Measurements from ENCODE around the gene ANGEL1.

Gene ANGEL1

DNA sequence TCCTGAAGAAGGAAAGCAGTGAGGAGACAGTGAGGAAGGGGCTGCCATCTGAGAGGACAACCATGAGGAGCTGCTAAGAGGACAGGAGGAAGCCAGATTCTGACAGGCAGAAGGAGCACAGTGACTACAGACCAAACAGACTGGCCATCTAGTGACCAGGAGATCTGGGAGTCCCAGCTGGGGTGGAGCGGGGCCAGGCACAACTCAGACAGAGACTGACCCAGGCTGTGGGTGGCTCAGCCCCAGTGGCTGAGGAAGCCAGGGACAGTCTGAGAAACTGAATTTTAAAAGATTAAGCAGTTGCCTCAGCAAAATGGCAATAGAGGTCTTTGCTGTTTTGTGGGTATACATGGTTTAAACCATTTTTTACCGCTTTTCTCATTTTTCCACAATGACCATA, 42.4 kb upstream of the ANGEL1 start:
- Histone ChIP-seq H3F3A (ENCODE audit: insufficient read depth) (no peaks in the 10 kb centered on the region), H4K20me1 (ENCODE audit: low read depth, low read length) (no peaks in the 10 kb centered on the region), H3K36me3 (ENCODE audit: low read length) (no peaks in the 10 kb centered on the region), H3K27me3 (ENCODE audit: low read length) (no peaks in the 10 kb centered on the region; the same call in 1 of the 2 replicates), H3K4me3 (ENCODE audit: insufficient read depth, low read length, poor library complexity, severe bottlenecking) (no peak overlapping the region), H3K9me3 (ENCODE audit: insufficient read depth, low read length) (no peaks in the 10 kb centered on the region), H2AFZ (ENCODE audit: low read depth, low read length, severe bottlenecking) (no peak overlapping the region), H3K4me2 (ENCODE audit: low read depth, low read length, poor library complexity, severe bottlenecking) (no peak overlapping the region), H3K79me2 (ENCODE audit: insufficient read depth, low read length) (no peaks in the 10 kb centered on the region), H3K9me2 (replicated peaks; ENCODE audit: insufficient read depth, low read length) (no peaks in the 10 kb centered on the region), H3K9ac (ENCODE audit: low read length) (no peak overlapping the region), H3K27ac (ENCODE audit: low read depth, low read length) (no peak overlapping the region)
- no peak for TF ChIP-seq EZH2phosphoT487 (conservative IDR thresholded peaks at IDR 0.05; ENCODE audit: low read length)
- TF ChIP-seq, protein P1, sequence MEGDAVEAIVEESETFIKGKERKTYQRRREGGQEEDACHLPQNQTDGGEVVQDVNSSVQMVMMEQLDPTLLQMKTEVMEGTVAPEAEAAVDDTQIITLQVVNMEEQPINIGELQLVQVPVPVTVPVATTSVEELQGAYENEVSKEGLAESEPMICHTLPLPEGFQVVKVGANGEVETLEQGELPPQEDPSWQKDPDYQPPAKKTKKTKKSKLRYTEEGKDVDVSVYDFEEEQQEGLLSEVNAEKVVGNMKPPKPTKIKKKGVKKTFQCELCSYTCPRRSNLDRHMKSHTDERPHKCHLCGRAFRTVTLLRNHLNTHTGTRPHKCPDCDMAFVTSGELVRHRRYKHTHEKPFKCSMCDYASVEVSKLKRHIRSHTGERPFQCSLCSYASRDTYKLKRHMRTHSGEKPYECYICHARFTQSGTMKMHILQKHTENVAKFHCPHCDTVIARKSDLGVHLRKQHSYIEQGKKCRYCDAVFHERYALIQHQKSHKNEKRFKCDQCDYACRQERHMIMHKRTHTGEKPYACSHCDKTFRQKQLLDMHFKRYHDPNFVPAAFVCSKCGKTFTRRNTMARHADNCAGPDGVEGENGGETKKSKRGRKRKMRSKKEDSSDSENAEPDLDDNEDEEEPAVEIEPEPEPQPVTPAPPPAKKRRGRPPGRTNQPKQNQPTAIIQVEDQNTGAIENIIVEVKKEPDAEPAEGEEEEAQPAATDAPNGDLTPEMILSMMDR (IDR thresholded peaks at IDR 0.05; ENCODE audit: insufficient read depth, low read length, poor library complexity, severe bottlenecking), result no peak

DNA sequence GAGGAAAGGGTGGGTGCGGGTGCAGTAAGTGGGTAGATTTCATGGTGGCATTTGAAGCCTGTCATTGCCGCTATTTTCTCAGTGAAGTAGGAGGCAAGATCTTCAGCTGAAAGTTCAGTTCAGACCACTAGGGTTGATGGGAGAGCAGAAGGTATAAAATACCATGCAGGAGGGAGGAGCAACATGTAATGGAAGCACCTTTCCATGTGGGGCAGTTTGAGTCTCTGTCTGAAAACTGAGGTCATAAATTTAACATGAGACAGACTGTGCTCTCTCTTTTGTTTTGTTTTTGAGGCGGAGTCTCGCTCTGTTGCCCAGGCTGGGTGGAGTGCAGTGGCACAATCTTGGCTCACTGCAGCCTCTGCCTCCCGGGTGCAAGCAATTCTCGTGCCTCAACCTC, 36.2 kb upstream of the ANGEL1 start:
- no peaks in the 10 kb centered on the region for H3K9me2 ChIP-seq (replicated peaks; ENCODE audit: insufficient read depth, low read length)
- H3K36me3 ChIP-seq (ENCODE audit: low read length), result no peaks in the 10 kb centered on the region
- TF ChIP-seq, protein P1 (IDR thresholded peaks at IDR 0.05; ENCODE audit: insufficient read depth, low read length, poor library complexity, severe bottlenecking), result no peak
- no peak for TF ChIP-seq EZH2phosphoT487 (conservative IDR thresholded peaks at IDR 0.05; ENCODE audit: low read length)
- H3K4me3 ChIP-seq (ENCODE audit: insufficient read depth, low read length, poor library complexity, severe bottlenecking), result no peak overlapping the region
- no peak overlapping the region for H3K9ac ChIP-seq (ENCODE audit: low read length)
- no peak overlapping the region for H3K4me2 ChIP-seq (ENCODE audit: low read depth, low read length, poor library complexity, severe bottlenecking)
- no peak overlapping the region for H2AFZ ChIP-seq (ENCODE audit: low read depth, low read length, severe bottlenecking)
- H3F3A ChIP-seq (ENCODE audit: insufficient read depth), result no peaks in the 10 kb centered on the region
- no peak overlapping the region for H3K27ac ChIP-seq (ENCODE audit: low read depth, low read length)
- H4K20me1 ChIP-seq (ENCODE audit: low read depth, low read length), result no peaks in the 10 kb centered on the region
- H3K79me2 ChIP-seq (ENCODE audit: insufficient read depth, low read length), result no peaks in the 10 kb centered on the region
- H3K27me3 ChIP-seq (ENCODE audit: low read length), result no peaks in the 10 kb centered on the region
- H3K9me3 ChIP-seq (ENCODE audit: insufficient read depth, low read length), result no peaks in the 10 kb centered on the region

DNA sequence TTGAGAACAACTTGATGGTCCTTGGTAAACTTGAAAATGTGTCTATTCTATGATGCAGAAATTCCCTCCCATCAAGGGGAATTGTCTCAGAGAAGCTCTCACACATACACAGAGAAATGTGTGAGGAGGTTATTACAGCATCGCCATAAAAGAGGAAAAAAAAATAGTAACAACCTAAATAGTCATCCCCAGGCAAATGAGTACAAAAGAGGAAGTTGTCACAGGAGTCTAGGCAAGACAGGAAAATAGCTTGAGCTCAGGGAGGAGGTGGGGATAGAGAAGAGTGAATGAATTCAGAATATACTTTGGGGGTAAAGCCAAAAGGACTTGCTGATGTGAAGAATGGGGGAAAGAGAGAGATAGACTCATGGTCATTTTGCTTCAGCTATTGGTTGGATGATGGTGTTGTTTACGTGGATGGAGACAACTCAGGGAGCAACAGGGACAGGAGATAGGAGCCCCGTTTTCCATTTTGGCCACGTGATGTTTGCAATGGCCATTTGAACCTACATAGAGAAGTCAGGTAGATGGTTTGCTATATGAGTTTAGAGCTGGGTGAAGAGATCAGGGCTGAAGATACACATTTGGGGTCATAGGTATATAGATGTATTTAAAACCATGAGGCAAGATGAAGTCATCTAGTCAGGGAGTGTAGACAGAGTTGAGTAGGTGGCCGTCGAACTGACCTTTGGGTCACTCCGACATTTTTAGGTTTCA, 33.8 kb upstream of the ANGEL1 start:
- TF ChIP-seq EZH2phosphoT487 (conservative IDR thresholded peaks at IDR 0.05; ENCODE audit: low read length), result no peak
- TF ChIP-seq, protein P1 (IDR thresholded peaks at IDR 0.05; ENCODE audit: insufficient read depth, low read length, poor library complexity, severe bottlenecking), result no peak
- no peaks in the 10 kb centered on the region for H3K79me2 ChIP-seq (ENCODE audit: insufficient read depth, low read length)
- H3K27ac ChIP-seq (ENCODE audit: low read depth, low read length), result no peak overlapping the region
- H3K9ac ChIP-seq (ENCODE audit: low read length), result no peak overlapping the region
- H3F3A ChIP-seq (ENCODE audit: insufficient read depth), result no peaks in the 10 kb centered on the region
- H3K4me2 ChIP-seq (ENCODE audit: low read depth, low read length, poor library complexity, severe bottlenecking), result no peak overlapping the region
- H3K9me2 ChIP-seq (replicated peaks; ENCODE audit: insufficient read depth, low read length), result no peaks in the 10 kb centered on the region
- H2AFZ ChIP-seq (ENCODE audit: low read depth, low read length, severe bottlenecking), result no peak overlapping the region
- H3K9me3 ChIP-seq (ENCODE audit: insufficient read depth, low read length), result no peaks in the 10 kb centered on the region
- no peaks in the 10 kb centered on the region for H3K27me3 ChIP-seq (ENCODE audit: low read length)
- H4K20me1 ChIP-seq (ENCODE audit: low read depth, low read length), result no peaks in the 10 kb centered on the region
- no peak overlapping the region for H3K4me3 ChIP-seq (ENCODE audit: insufficient read depth, low read length, poor library complexity, severe bottlenecking)
- no peaks in the 10 kb centered on the region for H3K36me3 ChIP-seq (ENCODE audit: low read length)
